K562 (cell line): ENCODE data around the gene LRRC49. TPM values are rescaled to one million over a fixed set of nuclear protein-coding genes. Genes with fewer than 3 reads are reported as not detected.
A peak's percentile ranks its signal among the peaks of the same experiment; 100 is the strongest.

Source experiments
- CLOCK ChIP-seq: fragments of 250-450 bp; sonication (Bioruptor Pico); IDR thresholded peaks from 2 replicates; pipeline ENCODE4 v1.4.0; 2020; ENCODE audit warnings: mild to moderate bottlenecking, moderate library complexity, borderline replicate concordance
- DEAF1 ChIP-seq: fragments of 450-650 bp; formaldehyde crosslinking; IDR thresholded peaks from 2 replicates; pipeline ENCODE4 v1.4.0; 2020; ENCODE audit warnings: mild to moderate bottlenecking, moderate library complexity
- DMBX1 ChIP-seq: fragments of 250-450 bp; sonication (Bioruptor Pico); IDR thresholded peaks from 2 replicates; pipeline ENCODE4 v1.8.0; 2022; ENCODE audit warnings: inconsistent platforms, mild to moderate bottlenecking, moderate library complexity, borderline replicate concordance
- FOXJ2 ChIP-seq: fragments of 200-800 bp; sonication (Bioruptor generic); IDR thresholded peaks from 2 replicates; pipeline ENCODE4 v1.6.1; 2016; ENCODE audit warnings: missing genetic modification characterization, missing compliant biosample characterization
- GATA2 ChIP-seq: sonication (generic); formaldehyde crosslinking; IDR thresholded peaks from 2 replicates; pipeline ENCODE4 v1.4.0; 2020; ENCODE audit warnings: mild to moderate bottlenecking, missing genetic modification reagents
- ILK ChIP-seq: fragments of 450-650 bp; IDR thresholded peaks from 2 replicates; pipeline ENCODE4 v1.6.1; 2016; ENCODE audit warnings: missing genetic modification characterization, low read depth, mild to moderate bottlenecking, missing compliant biosample characterization, moderate library complexity, borderline replicate concordance
- MAFG ChIP-seq: fragments of 450-650 bp; conservative IDR thresholded peaks from 2 replicates; pipeline ENCODE4 v1.6.1; 2016; ENCODE audit warnings: missing genetic modification characterization, missing compliant biosample characterization
- MCM3 ChIP-seq: fragments of 450-650 bp; IDR thresholded peaks from 2 replicates; pipeline ENCODE4 v1.6.1; 2016
- NFE2 ChIP-seq: IDR thresholded peaks from 2 replicates; pipeline ENCODE4 v1.6.1; 2014; ENCODE audit warnings: antibody characterized with exemption, low read depth
- ZEB2 ChIP-seq: fragments of 450-650 bp; IDR thresholded peaks from 2 replicates; pipeline ENCODE4 v1.6.1; 2016
- polyA plus RNA-seq, 8 experiments: library from polyadenylated mRNA; depleted of rRNA in 4 of 8; stranded (reverse) in 5 of 8; unstranded in 3 of 8; fragments of >200 nt; fragmentation: Nextera tagmentation in 2 of 8; fragmentation: Illumina TruSeq in 1 of 8; extraction: Ambion mirVana in 2 of 8; extraction: Trizol in 1 of 8; gene quantifications; 2 replicates each; pipeline versions ENCODE4 v1.2.1 to v1.2.3, GENCODE V29; 2011 to 2014; ENCODE audit warnings: inconsistent platforms in 1 of 8, missing spikeins in 1 of 8
- total RNA-seq, 7 experiments: library from RNA; depleted of rRNA in 6 of 7; stranded (reverse); fragments of >200 nt in 6 of 7; fragmentation: Illumina TruSeq in 2 of 7; extraction: Trizol in 2 of 7; gene quantifications; 2 replicates each; pipeline versions ENCODE4 v1.2.1 to v1.2.3, GENCODE V29; 2011 to 2021; ENCODE audit warnings: low replicate concordance in 1 of 7
- TF ChIP-seq, protein P1 (sequence below): fragments of 250-450 bp; sonication (Bioruptor Pico); IDR thresholded peaks from 2 replicates; pipeline ENCODE4 v1.8.0; 2021; ENCODE audit warnings: moderate library complexity, mild to moderate bottlenecking, inconsistent platforms

Gene LRRC49
- total and polyA plus RNA-seq, 9 of the 15 experiments (the other 6 are each of a cell fraction or from before 2014, with no cell fraction given) = 0.32 TPM; not detected in 8

- TF ChIP-seq MAFG (tag) = peak; percentile 18; the same call in 1 of the 2 replicates
- TF ChIP-seq GATA2 (CRISPR knock-in tag) = no peak
- TF ChIP-seq, protein P1, sequence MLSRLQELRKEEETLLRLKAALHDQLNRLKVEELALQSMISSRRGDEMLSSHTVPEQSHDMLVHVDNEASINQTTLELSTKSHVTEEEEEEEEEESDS (CRISPR knock-in tag) = no peak
- TF ChIP-seq MCM3 = no peak
- no peak for TF ChIP-seq FOXJ2
- peak; percentile 62 for TF ChIP-seq NFE2
- no peak for TF ChIP-seq DEAF1 (CRISPR knock-in tag)
- no peak for TF ChIP-seq ZEB2
- TF ChIP-seq ILK (tag) = no peak
- no peak for TF ChIP-seq CLOCK (CRISPR knock-in tag)
- TF ChIP-seq DMBX1 (CRISPR knock-in tag) = no peak
Measured at GRCh38 chr15:70866982-70867641, 25.5 kb upstream of the LRRC49 start (continued).
